Smooth muscle cell (in vitro differentiated cells): ENCODE measurements around the gene COLEC11. TPM values are rescaled to one million over a fixed set of nuclear protein-coding genes. Genes with fewer than 3 reads are reported as not detected.
"Not testable (repeated sequence)": the region's sequence is repeated elsewhere in the genome, so short reads cannot be mapped to it uniquely, and the experiment has no call there.

Experiments used
- DNase-seq: peaks from one replicate; lab custom pipeline; 2025; ENCODE audit not compliant: unreplicated experiment; lab: John Stamatoyannopoulos, UW
- H2AFZ ChIP-seq: fragments of 200-600 bp; sonication (generic); 2 replicates; pipeline ENCODE4 v1.6.0; 2016; ENCODE audit warnings: antibody characterized with exemption, low read depth, mild to moderate bottlenecking
- H3F3A ChIP-seq: fragments of 200-600 bp; sonication (generic); 2 replicates; pipeline ENCODE4 v1.6.0; 2017; ENCODE audit warnings: antibody characterized with exemption, low read depth
- H3K27ac ChIP-seq: fragments of 200-600 bp; sonication (generic); 2 replicates; pipeline ENCODE4 v1.5.1; 2016; ENCODE audit warnings: low read depth, mild to moderate bottlenecking
- H3K27me3 ChIP-seq: fragments of 200-600 bp; sonication (generic); 2 replicates; pipeline ENCODE4 v1.6.1; 2016; ENCODE audit warnings: low read depth, mild to moderate bottlenecking
- H3K36me3 ChIP-seq: fragments of 200-600 bp; sonication (generic); 2 replicates; pipeline ENCODE4 v1.5.1; 2016; ENCODE audit warnings: low read depth
- H3K4me1 ChIP-seq: fragments of 200-600 bp; sonication (generic); 2 replicates; pipeline ENCODE4 v1.5.1; 2016; ENCODE audit warnings: low read depth
- H3K4me2 ChIP-seq: fragments of 200-600 bp; sonication (generic); 2 replicates; pipeline ENCODE4 v1.6.0; 2016; ENCODE audit warnings: mild to moderate bottlenecking
- H3K4me3 ChIP-seq: fragments of 200-600 bp; sonication (generic); 2 replicates; pipeline ENCODE4 v1.5.1; 2016; ENCODE audit warnings: mild to moderate bottlenecking
- H3K79me2 ChIP-seq: fragments of 200-600 bp; sonication (generic); 2 replicates; pipeline ENCODE4 v1.6.0; 2016; ENCODE audit warnings: low read depth, mild to moderate bottlenecking
- H3K9ac ChIP-seq: fragments of 200-600 bp; sonication (generic); 2 replicates; pipeline ENCODE4 v1.6.0; 2016; ENCODE audit warnings: low read depth
- H3K9me3 ChIP-seq: fragments of 200-600 bp; sonication (generic); replicated peaks from 2 replicates; pipeline ENCODE4 v1.5.1; 2016; ENCODE audit warnings: low read depth
- H4K20me1 ChIP-seq: fragments of 200-600 bp; sonication (generic); 2 replicates; pipeline ENCODE4 v1.6.0; 2016; ENCODE audit warnings: low read depth
- CTCF ChIP-seq: fragments of 200-600 bp; sonication (generic); IDR thresholded peaks from 2 replicates; pipeline ENCODE4 v1.5.1; 2017; ENCODE audit warnings: borderline replicate concordance, mild to moderate bottlenecking, antibody characterized with exemption; ENCODE audit not compliant: insufficient read depth, poor library complexity, severe bottlenecking
- WGBS: methylation state at CpG from one replicate; pipeline ENCODE4 v1.1.7; 2016; ENCODE audit warnings: low lambda C conversion rate; 5-methylcytosine and 5-hydroxymethylcytosine counted together
- polyA plus RNA-seq: library from polyadenylated mRNA; unstranded; fragments of >200 nt; fragmentation: Nextera tagmentation; extraction: Ambion mirVana; gene quantifications from 2 replicates; pipeline ENCODE4 v1.2.1, GENCODE V29; 2016
- total RNA-seq: library from RNA; depleted of rRNA; stranded (reverse); fragments of >200 nt; gene quantifications from 2 replicates; pipeline ENCODE4 v1.2.3, GENCODE V29; 2014

The COLEC11 gene
- total and polyA plus RNA-seq, 2 experiments from 2014 or later: 18.1 to 30.8 TPM

GRCh38 chr2:3608373-3609278, 13.7 kb downstream of the COLEC11 start:
- Histone ChIP-seq H3K9me3 (no peaks in the 10 kb centered on the region), H3K79me2 (no peaks in the 10 kb centered on the region), H3K9ac (no peak overlapping the region), H3F3A (peaks cover 4% of the 10 kb centered on the region), H2AFZ (no peak overlapping the region), H3K4me1 (peaks cover 4% of the 10 kb centered on the region), H3K27ac (no peak overlapping the region), H3K36me3 (no peaks in the 10 kb centered on the region), H3K4me3 (no peak overlapping the region), H3K27me3 (no peaks in the 10 kb centered on the region), H3K4me2 (no peak overlapping the region), H4K20me1 (no peaks in the 10 kb centered on the region)
- no peak for DNase-seq
- no peak for TF ChIP-seq CTCF
- WGBS: 83% methylated on average over 19 of the region's 19 CpGs

- H3K27ac ChIP-seq, H4K20me1 ChIP-seq, H3K27me3 ChIP-seq, H3K9me3 ChIP-seq, H3K36me3 ChIP-seq, H3K4me1 ChIP-seq, H2AFZ ChIP-seq, H3K79me2 ChIP-seq, H3K9ac ChIP-seq, DNase-seq, H3K4me3 ChIP-seq, H3K4me2 ChIP-seq, H3F3A ChIP-seq: not testable (repeated sequence)
- 95% methylated on average over 4 of the region's 4 CpGs for WGBS
Measured at GRCh38 chr2:3609279-3609673, 14.4 kb downstream of the COLEC11 start.

- Histone ChIP-seq H4K20me1 (no peaks in the 10 kb centered on the region), H2AFZ (no peak overlapping the region), H3K4me1 (peaks cover 4% of the 10 kb centered on the region), H3K27ac (no peak overlapping the region), H3K9ac (no peak overlapping the region), H3K4me3 (no peak overlapping the region), H3K27me3 (no peaks in the 10 kb centered on the region), H3K79me2 (no peaks in the 10 kb centered on the region), H3K36me3 (no peaks in the 10 kb centered on the region), H3K9me3 (no peaks in the 10 kb centered on the region), H3F3A (no peaks in the 10 kb centered on the region), H3K4me2 (no peak overlapping the region)
- 82% methylated on average over 9 of the region's 9 CpGs for WGBS
- no peak for DNase-seq
- no peak for TF ChIP-seq CTCF
Measured at GRCh38 chr2:3610415-3610814, 15.5 kb downstream of the COLEC11 start.

GRCh38 chr2:3610881-3611505, 16.1 kb downstream of the COLEC11 start:
- Histone ChIP-seq H3F3A (no peaks in the 10 kb centered on the region), H3K9me3 (no peaks in the 10 kb centered on the region), H3K27me3 (no peaks in the 10 kb centered on the region), H3K36me3 (no peaks in the 10 kb centered on the region), H3K4me3 (no peak overlapping the region), H3K4me2 (no peak overlapping the region), H3K79me2 (no peaks in the 10 kb centered on the region), H3K9ac (no peak overlapping the region), H2AFZ (no peak overlapping the region), H4K20me1 (no peaks in the 10 kb centered on the region), H3K27ac (no peak overlapping the region), H3K4me1 (peaks cover 4% of the 10 kb centered on the region)
- 87% methylated on average over 23 of the region's 23 CpGs for WGBS
- no peak for TF ChIP-seq CTCF
- no peak for DNase-seq
